SH-SY5Y (cell line): ENCODE measurements around the gene MOV10.

Experiments used
- GATA2 ChIP-seq: IDR thresholded peaks from 2 replicates; pipeline ENCODE4 v1.6.1; 2011; ENCODE audit warnings: mild to moderate bottlenecking, low read depth, low read length
- GATA3 ChIP-seq: IDR thresholded peaks from 2 replicates; pipeline ENCODE4 v1.6.1; 2011; ENCODE audit warnings: low read depth, mild to moderate bottlenecking, low read length, moderate library complexity

DNA sequence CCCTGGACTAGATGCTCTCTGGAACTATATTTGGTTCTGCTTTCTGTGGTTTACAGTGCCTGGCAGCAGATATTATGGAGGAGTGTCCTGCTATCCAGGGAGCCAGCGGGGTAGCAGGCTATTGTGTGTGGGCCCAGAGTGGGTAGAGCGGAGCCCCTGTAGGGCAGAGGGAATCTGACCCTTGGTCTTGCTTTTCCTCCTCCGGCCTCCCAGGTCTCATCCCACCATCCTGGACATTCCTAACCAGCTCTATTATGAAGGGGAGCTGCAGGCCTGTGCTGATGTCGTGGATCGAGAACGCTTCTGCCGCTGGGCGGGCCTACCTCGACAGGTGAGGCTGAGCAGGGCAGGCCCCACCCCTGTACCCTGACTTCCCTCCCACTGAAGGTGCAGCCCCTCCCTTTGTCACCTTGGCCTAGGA lies 23.3 kb downstream of the MOV10 start:
- TF ChIP-seq GATA3 (no peak), GATA2 (no peak)
